ENCODE results near the gene VWA5A. TPM values are rescaled to one million over a fixed set of nuclear protein-coding genes. Genes with fewer than 3 reads are reported as not detected.

VWA5A gene
- total RNA-seq, 1 experiment from 2014 or later, result 3.1 TPM

GRCh38 chr11:124170801-124171586 lies 55.7 kb downstream of the VWA5A start:
- no peaks in the 10 kb centered on the region for H3K27me3 ChIP-seq (ENCODE audit: control insufficient read depth, insufficient read depth, low read length)
- TF ChIP-seq TCF7L2 (IDR thresholded peaks at IDR 0.05; ENCODE audit: low read depth, low read length), result no peak
- TF ChIP-seq POLR2AphosphoS5 (IDR thresholded peaks at IDR 0.05; ENCODE audit: low read depth, low read length), result no peak
- no peak for TF ChIP-seq CTCF (IDR thresholded peaks at IDR 0.05)
- no peak for TF ChIP-seq SIN3A (IDR thresholded peaks at IDR 0.05; ENCODE audit: borderline replicate concordance, insufficient read depth, low read depth, low read length)
- no peak overlapping the region for H3K4me3 ChIP-seq (ENCODE audit: low read depth in 2 of 2, low read length in 2 of 2)
- POLR2A ChIA-PET, result no interaction called here
- no peak overlapping the region for H3K27ac ChIP-seq (ENCODE audit: low read length)
- H3K36me3 ChIP-seq (ENCODE audit: control insufficient read depth, insufficient read depth, low read length), result no peaks in the 10 kb centered on the region
- no peak for DNase-seq (ENCODE audit: low read depth, low spot score)
- no peaks in the 10 kb centered on the region for H3K4me1 ChIP-seq (ENCODE audit: control insufficient read depth, insufficient read depth, low read length)
- no peaks in the 10 kb centered on the region for H3K9me3 ChIP-seq (ENCODE audit: control insufficient read depth, insufficient read depth, low read depth, low read length)
- in situ Hi-C loops (cut with HindIII; ENCODE audit: low pct_unique_long_range_greater_than_20kb, low sequenced_read_pairs), result no loop called here
- ATAC-seq, result no peak
- no TSS peak for BruUV-seq (replicated peaks)
- intact Hi-C loops (cut with micrococcal nuclease; ENCODE audit: unreplicated experiment), result no loop called here
- CTCF ChIA-PET, result no interaction called here

- ChIA-PET CTCF (no interaction called here), POLR2A (interaction anchor here (0.6 kb wide), 1 partner anchor 37 kb away, joined by 4 read pairs; no protein-coding TSS in a partner anchor)
Measured at GRCh38 chr11:124172101-124172500, 56.9 kb downstream of the VWA5A start.

More at GRCh38 chr11:124172101-124172500, 56.9 kb downstream of the VWA5A start:
- H3K36me3 ChIP-seq (ENCODE audit: control insufficient read depth, insufficient read depth, low read length), result no peaks in the 10 kb centered on the region
- DNase-seq (ENCODE audit: low read depth, low spot score) (no peak), ATAC-seq (no peak)
- in situ Hi-C loops (cut with HindIII; ENCODE audit: low pct_unique_long_range_greater_than_20kb, low sequenced_read_pairs) (no loop called here), intact Hi-C loops (cut with micrococcal nuclease; ENCODE audit: unreplicated experiment) (no loop called here)
- no peak overlapping the region for H3K4me3 ChIP-seq (ENCODE audit: low read depth in 2 of 2, low read length in 2 of 2)
- TF ChIP-seq REST (IDR thresholded peaks at IDR 0.05; ENCODE audit: insufficient read depth in 1 of 2, low read depth in 2 of 2, low read length in 1 of 2), result no peak
- no peak for TF ChIP-seq POLR2AphosphoS5 (IDR thresholded peaks at IDR 0.05; ENCODE audit: low read depth, low read length)
- TF ChIP-seq SIN3A (IDR thresholded peaks at IDR 0.05; ENCODE audit: borderline replicate concordance, insufficient read depth, low read depth, low read length), result no peak
- no peak for TF ChIP-seq CTCF (IDR thresholded peaks at IDR 0.05)
- TF ChIP-seq TCF7L2 (IDR thresholded peaks at IDR 0.05; ENCODE audit: low read depth, low read length), result no peak
- H3K9me3 ChIP-seq (ENCODE audit: control insufficient read depth, insufficient read depth, low read depth, low read length), result no peaks in the 10 kb centered on the region
- no peak overlapping the region for H3K27ac ChIP-seq (ENCODE audit: low read length)
- no peaks in the 10 kb centered on the region for H3K4me1 ChIP-seq (ENCODE audit: control insufficient read depth, insufficient read depth, low read length)
- no TSS peak for BruUV-seq (replicated peaks)
- H3K27me3 ChIP-seq (ENCODE audit: control insufficient read depth, insufficient read depth, low read length), result no peaks in the 10 kb centered on the region

All from Panc1 (cell line).